Measurements from ENCODE around the gene OMA1.

DNA sequence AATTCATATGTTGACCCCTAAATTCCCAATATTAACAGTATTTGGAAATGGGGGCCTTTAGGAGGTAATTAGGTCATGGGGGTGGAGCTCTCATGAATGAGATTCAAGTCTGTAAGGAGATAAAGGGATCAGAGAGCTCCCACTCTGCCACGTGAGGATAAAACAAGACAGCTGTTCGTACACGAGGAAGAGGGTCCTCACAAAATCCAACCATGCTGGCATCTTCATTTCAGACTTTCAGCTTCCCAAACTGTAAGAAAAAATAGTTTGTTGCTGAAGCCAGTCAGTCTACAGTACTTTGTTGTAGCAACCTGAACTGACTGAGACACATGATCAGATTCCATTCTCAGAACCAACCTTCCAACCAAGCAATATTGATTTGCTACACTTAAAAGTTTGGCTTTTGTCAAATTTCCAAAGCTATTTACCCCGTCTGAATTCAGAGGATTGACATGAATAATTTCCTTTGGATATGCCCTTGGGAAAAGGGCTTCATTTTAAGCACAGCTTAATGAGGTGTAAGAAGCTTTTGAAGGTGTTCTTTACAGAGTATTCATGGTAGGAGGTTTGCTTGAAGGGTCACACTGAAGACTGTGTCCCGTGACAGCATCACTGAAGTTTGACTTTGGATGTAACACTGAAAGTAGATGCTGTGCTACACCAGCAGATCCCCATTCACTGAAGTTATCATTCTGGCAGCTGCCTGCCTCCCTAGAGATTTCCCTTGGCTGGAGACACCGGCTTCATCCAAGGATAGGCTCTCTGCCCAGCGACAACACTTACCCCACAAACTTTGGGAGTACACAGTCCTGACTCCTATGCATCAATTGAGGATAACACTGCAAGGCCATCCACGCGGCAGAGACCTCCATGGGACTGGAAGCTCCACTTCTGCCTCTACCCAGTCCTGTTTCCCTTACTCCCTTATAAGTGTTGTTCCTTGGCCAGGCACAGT, 4.9 kb upstream of the OMA1 start:
- no peak for TF ChIP-seq EZH2 (IDR thresholded peaks at IDR 0.05; ENCODE audit: borderline replicate concordance, insufficient read depth, low read length, poor library complexity, severe bottlenecking)
- TF ChIP-seq, protein P1, sequence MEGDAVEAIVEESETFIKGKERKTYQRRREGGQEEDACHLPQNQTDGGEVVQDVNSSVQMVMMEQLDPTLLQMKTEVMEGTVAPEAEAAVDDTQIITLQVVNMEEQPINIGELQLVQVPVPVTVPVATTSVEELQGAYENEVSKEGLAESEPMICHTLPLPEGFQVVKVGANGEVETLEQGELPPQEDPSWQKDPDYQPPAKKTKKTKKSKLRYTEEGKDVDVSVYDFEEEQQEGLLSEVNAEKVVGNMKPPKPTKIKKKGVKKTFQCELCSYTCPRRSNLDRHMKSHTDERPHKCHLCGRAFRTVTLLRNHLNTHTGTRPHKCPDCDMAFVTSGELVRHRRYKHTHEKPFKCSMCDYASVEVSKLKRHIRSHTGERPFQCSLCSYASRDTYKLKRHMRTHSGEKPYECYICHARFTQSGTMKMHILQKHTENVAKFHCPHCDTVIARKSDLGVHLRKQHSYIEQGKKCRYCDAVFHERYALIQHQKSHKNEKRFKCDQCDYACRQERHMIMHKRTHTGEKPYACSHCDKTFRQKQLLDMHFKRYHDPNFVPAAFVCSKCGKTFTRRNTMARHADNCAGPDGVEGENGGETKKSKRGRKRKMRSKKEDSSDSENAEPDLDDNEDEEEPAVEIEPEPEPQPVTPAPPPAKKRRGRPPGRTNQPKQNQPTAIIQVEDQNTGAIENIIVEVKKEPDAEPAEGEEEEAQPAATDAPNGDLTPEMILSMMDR (IDR thresholded peaks at IDR 0.05; ENCODE audit: poor library complexity, severe bottlenecking) = no peak
- TF ChIP-seq EP300 (conservative IDR thresholded peaks at IDR 0.05; ENCODE audit: poor library complexity, severe bottlenecking) = no peak
- TF ChIP-seq MXI1 (conservative IDR thresholded peaks at IDR 0.05; ENCODE audit: poor library complexity, severe bottlenecking) = no peak

Data from neural cell (in vitro differentiated cells).